ENCODE measurements around the gene TMEM255B.
"Not testable (repeated sequence)": the region's sequence is repeated elsewhere in the genome, so short reads cannot be mapped to it uniquely, and the experiment has no call there.

The TMEM255B gene

GRCh38 chr13:113758651-113759524 lies at the start of gene TMEM255B:
Gene TMEM255B (plus strand): TSS chr13:113759226. CDS start chr13:113759270, 44 bp downstream.
- DNase-seq (ENCODE audit: extremely low read depth in 1 of 2, low read depth in 1 of 2), result peak; percentile 43 to 55

- no peak for DNase-seq (ENCODE audit: extremely low read depth in 1 of 2, low read depth in 1 of 2)
Measured at GRCh38 chr13:113722921-113723320, 36.1 kb upstream of the TMEM255B start.

GRCh38 chr13:113723410-113724015 lies 35.5 kb upstream of the TMEM255B start:
- no peak for DNase-seq (ENCODE audit: extremely low read depth in 1 of 2, low read depth in 1 of 2)

- DNase-seq (ENCODE audit: extremely low read depth in 1 of 2, low read depth in 1 of 2), result no peak
Measured at GRCh38 chr13:113724016-113724758, 34.8 kb upstream of the TMEM255B start.

- DNase-seq (ENCODE audit: extremely low read depth in 1 of 2, low read depth in 1 of 2), result peak; percentile 63 to 80
Measured at GRCh38 chr13:113724780-113725315, 34.2 kb upstream of the TMEM255B start.

- peak in 1 of 2 donors; percentile 16 for DNase-seq (ENCODE audit: extremely low read depth in 1 of 2, low read depth in 1 of 2)
Measured at GRCh38 chr13:113725329-113726105, 33.5 kb upstream of the TMEM255B start.

GRCh38 chr13:113726106-113726821 lies 32.8 kb upstream of the TMEM255B start:
- DNase-seq (ENCODE audit: extremely low read depth in 1 of 2, low read depth in 1 of 2), result not testable (repeated sequence)

- no peak for DNase-seq (ENCODE audit: extremely low read depth in 1 of 2, low read depth in 1 of 2)
Measured at GRCh38 chr13:113726961-113727411, 32.0 kb upstream of the TMEM255B start.

- no peak for DNase-seq (ENCODE audit: extremely low read depth in 1 of 2, low read depth in 1 of 2)
Measured at GRCh38 chr13:113728571-113729054, 30.4 kb upstream of the TMEM255B start.

- no peak for DNase-seq (ENCODE audit: extremely low read depth in 1 of 2, low read depth in 1 of 2)
Measured at GRCh38 chr13:113729187-113730019, 29.6 kb upstream of the TMEM255B start.

GRCh38 chr13:113730258-113730691 lies 28.8 kb upstream of the TMEM255B start:
- DNase-seq (ENCODE audit: extremely low read depth in 1 of 2, low read depth in 1 of 2), result no peak

- DNase-seq (ENCODE audit: extremely low read depth in 1 of 2, low read depth in 1 of 2), result no peak
Measured at GRCh38 chr13:113730831-113731191, 28.2 kb upstream of the TMEM255B start.

GRCh38 chr13:113731192-113732175 lies 27.5 kb upstream of the TMEM255B start:
- DNase-seq (ENCODE audit: extremely low read depth in 1 of 2, low read depth in 1 of 2), result no peak

GRCh38 chr13:113732176-113732960 lies 26.7 kb upstream of the TMEM255B start:
- no peak for DNase-seq (ENCODE audit: extremely low read depth in 1 of 2, low read depth in 1 of 2)

- no peak for DNase-seq (ENCODE audit: extremely low read depth in 1 of 2, low read depth in 1 of 2)
Measured at GRCh38 chr13:113732961-113733950, 25.8 kb upstream of the TMEM255B start.
